ENCODE data around the gene PARVB.

The PARVB gene

GRCh38 chr22:44020981-44021380, 3.1 kb upstream of the PARVB start:
- Histone ChIP-seq H3K27me3 (ENCODE audit: low read depth, low read length) (no peaks in the 10 kb centered on the region), H3K4me2 (ENCODE audit: low read length) (no peak overlapping the region), H3K9ac (ENCODE audit: low read length) (no peak overlapping the region), H3K4me3 (ENCODE audit: low read length) (no peak overlapping the region), H3K36me3 (replicated peaks; ENCODE audit: low read depth, low read length) (peaks cover 3% of the 10 kb centered on the region), H2AFZ (ENCODE audit: low read depth, low read length) (no peak overlapping the region), H3K79me2 (ENCODE audit: low read length) (peaks cover 35% of the 10 kb centered on the region), H3K4me1 (ENCODE audit: low read length) (peaks cover 23% of the 10 kb centered on the region), H3K9me3 (ENCODE audit: insufficient read depth, low read length) (no peaks in the 10 kb centered on the region), H3K27ac (ENCODE audit: low read length) (no peak overlapping the region), H4K20me1 (ENCODE audit: insufficient read depth, low read length) (no peaks in the 10 kb centered on the region)
- TF ChIP-seq CTCF (IDR thresholded peaks at IDR 0.05; ENCODE audit: low read depth, low read length) (no peak), EZH2phosphoT487 (IDR thresholded peaks at IDR 0.05; ENCODE audit: low read depth) (no peak)

- Histone ChIP-seq H4K20me1 (ENCODE audit: insufficient read depth, low read length) (peaks cover 8% of the 10 kb centered on the region), H3K4me3 (ENCODE audit: low read length) (peak overlapping the region; percentile 92), H3K36me3 (replicated peaks; ENCODE audit: low read depth, low read length) (peaks cover 11% of the 10 kb centered on the region), H3K4me2 (ENCODE audit: low read length) (peak overlapping the region; percentile 96), H3K9me3 (ENCODE audit: insufficient read depth, low read length) (no peaks in the 10 kb centered on the region), H3K4me1 (ENCODE audit: low read length) (peaks cover 36% of the 10 kb centered on the region), H3K9ac (ENCODE audit: low read length) (peak overlapping the region; percentile 92), H3K79me2 (ENCODE audit: low read length) (peaks cover 57% of the 10 kb centered on the region), H3K27ac (ENCODE audit: low read length) (peak overlapping the region; percentile 57), H3K27me3 (ENCODE audit: low read depth, low read length) (no peaks in the 10 kb centered on the region), H2AFZ (ENCODE audit: low read depth, low read length) (peak overlapping the region; percentile 29)
- TF ChIP-seq CTCF (IDR thresholded peaks at IDR 0.05; ENCODE audit: low read depth, low read length) (no peak), EZH2phosphoT487 (IDR thresholded peaks at IDR 0.05; ENCODE audit: low read depth) (no peak)
Measured at GRCh38 chr22:44023404-44024287, 456 bp upstream of the PARVB start.

- Histone ChIP-seq H3K27ac (ENCODE audit: low read length) (peak overlapping the region; percentile 85), H3K9me3 (ENCODE audit: insufficient read depth, low read length) (no peaks in the 10 kb centered on the region), H3K4me1 (ENCODE audit: low read length) (peaks cover 41% of the 10 kb centered on the region), H3K4me3 (ENCODE audit: low read length) (peak overlapping the region; percentile 92), H3K79me2 (ENCODE audit: low read length) (peaks cover 74% of the 10 kb centered on the region), H3K36me3 (replicated peaks; ENCODE audit: low read depth, low read length) (peaks cover 12% of the 10 kb centered on the region), H2AFZ (ENCODE audit: low read depth, low read length) (no peak overlapping the region), H4K20me1 (ENCODE audit: insufficient read depth, low read length) (peaks cover 20% of the 10 kb centered on the region), H3K9ac (ENCODE audit: low read length) (peak overlapping the region; percentile 76), H3K27me3 (ENCODE audit: low read depth, low read length) (no peaks in the 10 kb centered on the region), H3K4me2 (ENCODE audit: low read length) (peak overlapping the region; percentile 98)
- TF ChIP-seq CTCF (IDR thresholded peaks at IDR 0.05; ENCODE audit: low read depth, low read length) = no peak; the same call in 1 of the 2 replicates
- TF ChIP-seq EZH2phosphoT487 (IDR thresholded peaks at IDR 0.05; ENCODE audit: low read depth) = no peak
Measured at GRCh38 chr22:44025171-44026065, 1.3 kb downstream of the PARVB start.
